Superior temporal gyrus (tissue), 1 donor: ENCODE data around the gene FAM210B.
A peak's percentile ranks its signal among the peaks of the same experiment; 100 is the strongest.
"Not testable (repeated sequence)": the region's sequence is repeated elsewhere in the genome, so short reads cannot be mapped to it uniquely, and the experiment has no call there.

Experiments used
- DNase-seq: peaks from one replicate; pipeline ENCODE4 v3.0.0-alpha.2; 2016; ENCODE audit errors: extremely low spot score

Gene FAM210B

DNA sequence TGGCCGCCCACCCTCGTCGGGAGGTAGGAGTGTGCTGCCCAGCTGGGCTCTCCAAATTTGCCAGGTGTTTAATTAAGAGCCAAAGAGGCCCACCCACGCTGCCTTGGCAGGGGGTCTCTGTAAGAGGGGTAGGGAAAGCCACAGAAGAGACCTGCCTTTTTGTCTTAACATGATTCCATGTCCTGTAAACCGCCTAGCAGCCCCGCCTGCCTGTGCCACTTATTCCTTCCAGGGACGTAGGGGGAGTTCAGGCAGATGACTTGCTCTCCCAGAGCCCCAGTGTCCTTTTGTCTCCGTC, 2.1 kb downstream of the FAM210B start:
- no peak for DNase-seq

DNA sequence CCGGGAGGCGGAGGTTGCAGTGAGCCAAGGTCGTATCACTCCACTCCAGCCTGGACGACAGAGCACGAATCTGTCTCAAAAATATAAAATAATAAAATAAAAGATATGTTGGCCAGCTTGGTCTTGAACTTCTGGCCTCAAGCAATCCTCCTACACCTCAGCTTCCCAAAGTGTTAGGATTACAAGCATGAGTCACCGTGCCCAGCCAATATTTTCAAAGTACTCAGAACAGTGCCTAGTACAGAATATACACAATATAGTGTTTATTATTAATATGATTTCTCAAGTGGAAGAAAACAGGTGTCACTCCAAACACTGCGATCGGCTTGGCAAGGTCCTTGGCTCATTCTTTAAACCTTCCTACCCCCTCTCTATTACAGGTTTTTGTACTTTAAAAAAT, 3.1 kb downstream of the FAM210B start:
- DNase-seq = no peak

GRCh38 chr20:56362833-56363413, 4.1 kb downstream of the FAM210B start:
- DNase-seq = no peak

- no peak for DNase-seq
Measured at GRCh38 chr20:56363491-56363890, 4.7 kb downstream of the FAM210B start.

DNA sequence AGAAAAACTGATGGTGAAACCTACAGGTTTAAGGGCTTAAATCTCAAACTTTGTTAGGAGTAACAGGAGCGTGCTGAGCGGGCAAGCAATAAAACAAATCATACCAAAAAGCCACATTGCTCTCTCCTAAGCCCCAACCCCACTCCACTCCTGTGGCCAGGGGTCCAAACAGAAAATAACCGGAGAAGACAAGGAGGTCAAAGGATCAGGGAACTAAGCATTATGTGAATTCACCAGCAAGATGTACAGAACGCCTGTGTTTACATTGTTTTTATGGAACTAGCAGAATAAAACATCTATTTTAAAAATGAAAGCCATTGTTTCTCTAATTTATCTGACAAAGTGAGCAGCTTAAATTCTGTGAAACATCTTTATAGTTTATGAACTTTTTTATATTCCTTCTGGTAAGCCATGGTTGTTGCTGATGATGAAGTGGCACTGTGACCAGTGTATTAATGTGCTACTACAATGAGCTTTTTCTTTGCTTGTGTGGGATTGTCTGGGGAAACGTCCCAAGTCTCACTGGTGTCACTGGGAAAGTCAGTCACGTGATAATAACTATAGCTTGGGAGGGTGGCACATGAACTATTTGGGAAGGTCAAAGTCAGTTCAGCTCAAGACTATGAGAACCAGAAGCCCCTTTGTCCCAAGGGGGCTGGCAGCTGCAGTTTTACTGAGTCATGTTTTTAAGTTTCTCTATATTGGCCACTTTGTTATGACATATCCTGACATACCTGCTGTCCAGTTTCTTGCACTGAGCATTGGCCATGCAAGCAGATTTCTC, 9.8 kb downstream of the FAM210B start:
- DNase-seq = peak; percentile 80

DNA sequence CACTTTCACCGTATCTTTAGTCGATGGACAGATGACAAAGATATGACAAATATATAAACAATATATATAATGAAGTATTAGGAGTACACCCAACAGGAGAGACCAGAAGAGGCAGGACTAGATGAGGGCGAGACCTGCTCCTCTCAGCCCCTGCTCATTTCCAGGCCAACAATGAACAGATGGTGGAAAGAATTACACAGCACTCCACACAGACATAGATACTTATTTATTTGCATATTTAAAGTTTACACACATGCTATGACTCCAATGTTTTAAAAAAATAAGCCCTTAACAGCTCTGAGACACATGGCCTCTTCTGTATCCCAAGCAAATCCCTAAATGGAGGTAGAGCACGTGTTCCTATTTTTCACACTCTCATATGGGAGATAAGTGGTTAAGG, 10.4 kb downstream of the FAM210B start:
- no peak for DNase-seq

GRCh38 chr20:56371977-56372376, 13.2 kb downstream of the FAM210B start:
- DNase-seq = no peak

DNA sequence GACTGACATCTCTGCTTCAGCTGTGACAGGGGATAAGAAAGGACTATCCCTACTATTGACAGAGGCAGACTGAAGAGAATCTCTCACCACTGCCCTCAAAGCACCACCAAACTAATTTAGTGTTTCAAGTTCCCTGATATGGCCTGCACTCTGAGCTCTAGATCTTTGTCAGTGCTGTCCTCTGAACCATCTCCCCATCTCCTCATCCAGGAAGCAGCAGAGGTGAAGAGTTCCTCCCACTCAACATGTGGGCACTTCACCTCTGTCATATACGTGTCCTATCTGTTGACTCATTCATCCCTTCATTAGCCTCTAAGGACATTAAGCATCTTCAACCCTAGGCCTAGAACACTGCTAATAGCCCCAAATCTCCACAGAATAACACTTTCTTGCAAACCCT, 14.1 kb downstream of the FAM210B start:
- DNase-seq = no peak

DNA sequence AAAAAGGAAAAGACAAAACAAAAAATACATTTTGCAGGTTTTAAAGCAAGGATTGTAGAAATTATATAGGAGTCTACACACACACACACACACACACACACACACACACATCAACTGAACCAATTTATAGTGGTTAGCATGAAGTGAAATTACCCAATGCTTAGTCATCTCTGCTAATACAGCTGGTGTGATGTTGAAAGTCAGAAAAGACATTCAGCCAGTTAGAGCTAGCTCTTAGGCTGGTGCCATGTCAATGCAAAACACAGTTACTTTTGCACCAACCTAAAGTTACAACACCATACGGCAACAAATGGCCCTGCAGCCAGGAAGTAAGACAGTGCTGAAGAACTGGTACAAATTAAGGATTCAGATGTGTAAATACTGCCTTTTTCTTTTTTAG, 15.2 kb downstream of the FAM210B start:
- DNase-seq = no peak

DNA sequence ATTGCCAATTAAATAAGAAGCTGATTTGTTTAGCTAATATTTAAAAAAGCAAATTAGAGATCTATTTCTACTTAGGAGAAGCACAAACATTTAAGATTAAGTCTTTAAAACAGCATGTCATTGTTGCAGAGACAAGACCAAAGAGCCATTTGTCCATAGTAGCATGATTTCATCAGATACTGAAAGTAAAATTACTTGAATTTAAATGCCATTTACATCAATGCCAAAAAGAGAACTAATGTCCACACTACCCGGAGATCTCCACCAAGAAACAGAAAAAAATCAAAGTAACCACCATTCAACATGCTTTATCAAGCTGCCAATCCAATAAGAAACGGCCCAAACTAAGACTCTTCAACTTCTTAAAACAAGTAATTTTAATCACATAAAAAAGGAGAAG, 17.6 kb downstream of the FAM210B start:
- no peak for DNase-seq

DNA sequence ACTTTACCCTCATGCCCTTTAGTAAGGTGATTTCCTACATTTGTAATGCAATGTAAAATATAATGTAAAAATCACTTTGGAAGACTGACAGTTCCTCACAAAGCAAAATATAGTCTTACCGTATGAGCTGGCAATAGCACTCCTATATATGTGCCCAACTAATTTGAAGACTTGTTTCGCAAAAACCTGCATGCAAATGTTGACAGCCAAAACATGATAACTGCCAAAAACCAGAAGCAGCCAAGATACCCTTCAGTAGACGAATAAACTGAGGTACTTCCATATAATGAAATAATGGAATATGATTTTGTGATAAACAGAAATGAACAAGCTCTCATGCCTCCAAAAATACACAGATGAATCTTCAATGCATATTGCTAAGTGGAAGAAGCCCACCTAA, 19.6 kb downstream of the FAM210B start:
- DNase-seq = no peak

GRCh38 chr20:56380375-56380774, 21.6 kb downstream of the FAM210B start:
- DNase-seq = no peak

- no peak for DNase-seq
Measured at GRCh38 chr20:56381501-56381900, 22.7 kb downstream of the FAM210B start.

GRCh38 chr20:56382696-56383095, 23.9 kb downstream of the FAM210B start:
- no peak for DNase-seq

GRCh38 chr20:56383334-56383733, 24.6 kb downstream of the FAM210B start:
- no peak for DNase-seq

DNA sequence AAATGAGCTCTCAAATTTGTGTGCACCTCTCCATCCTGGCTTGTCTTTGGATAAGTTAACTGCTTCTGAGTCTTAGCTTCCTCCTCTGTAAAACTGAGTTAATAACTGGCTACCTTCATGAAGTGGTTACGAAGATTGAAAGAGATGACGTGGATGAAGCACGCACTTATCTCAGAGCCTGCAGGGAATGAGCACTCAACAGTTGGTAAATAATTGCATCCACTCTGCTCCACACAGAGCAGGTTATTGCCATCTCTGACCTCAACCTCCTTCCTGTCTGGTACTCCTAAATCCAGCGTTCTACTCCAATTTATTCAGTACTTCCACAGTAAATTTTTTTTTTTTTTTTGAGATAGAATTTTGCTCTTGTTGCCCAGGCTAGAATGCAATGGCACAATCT, 26.4 kb downstream of the FAM210B start:
- DNase-seq = no peak

- DNase-seq = no peak
Measured at GRCh38 chr20:56386219-56386618, 27.4 kb downstream of the FAM210B start.

DNA sequence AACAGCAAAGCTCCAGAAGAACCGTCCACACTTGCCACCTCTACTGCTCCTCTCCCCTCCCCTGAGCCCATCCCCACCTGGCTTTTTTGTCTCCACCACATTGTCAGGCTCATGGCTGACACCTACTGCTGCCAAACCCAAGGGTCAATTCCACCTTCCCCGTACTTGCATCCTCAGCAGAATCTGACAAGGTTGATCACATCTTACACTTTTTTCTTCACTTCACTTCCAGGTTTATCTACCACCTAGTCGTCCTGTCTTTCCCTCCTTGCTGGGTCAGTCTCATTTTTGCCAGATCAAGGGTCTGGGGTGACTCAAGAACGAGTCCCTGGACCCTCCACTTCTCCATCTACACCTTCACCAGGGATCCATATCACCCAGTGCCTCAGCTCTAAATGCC, 30.1 kb downstream of the FAM210B start:
- DNase-seq = no peak

DNA sequence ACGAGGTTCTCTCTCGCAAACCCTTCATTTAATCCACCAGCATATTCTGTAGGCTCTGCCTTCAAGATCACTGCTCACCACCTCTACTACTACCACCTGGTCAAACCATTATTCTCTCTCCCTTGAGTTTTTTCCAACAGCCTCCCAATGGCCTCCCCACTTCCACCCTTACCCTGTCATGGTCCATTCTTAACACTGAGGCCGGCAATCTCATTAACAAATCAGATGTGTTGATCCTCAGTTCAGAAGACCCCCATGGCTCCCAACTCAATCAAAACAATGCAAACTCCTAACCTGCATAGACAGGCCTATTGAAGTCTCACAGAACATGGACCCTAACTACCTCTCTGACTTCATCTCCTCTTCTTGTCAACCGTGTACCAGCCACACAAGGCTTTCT, 31.0 kb downstream of the FAM210B start:
- no peak for DNase-seq

DNA sequence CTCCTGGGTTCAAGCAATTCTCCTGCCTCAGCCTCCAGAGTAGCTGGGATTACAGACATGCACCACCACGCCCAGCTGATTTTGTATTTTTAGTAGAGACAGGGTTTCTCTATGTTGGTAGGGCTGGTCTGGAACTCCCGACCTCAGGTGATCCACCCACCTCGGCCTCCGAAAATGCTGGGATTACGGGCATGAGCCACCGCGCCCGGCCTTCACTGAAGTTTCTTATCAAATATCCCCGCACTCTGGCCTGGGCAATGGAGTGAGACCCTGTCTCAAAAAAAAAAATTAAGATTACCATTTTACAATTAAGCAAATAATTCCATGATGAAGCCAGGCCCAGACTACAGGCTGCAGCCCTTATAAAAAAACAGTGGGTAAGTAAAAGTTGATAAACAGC, 31.6 kb downstream of the FAM210B start:
- not testable (repeated sequence) for DNase-seq

DNA sequence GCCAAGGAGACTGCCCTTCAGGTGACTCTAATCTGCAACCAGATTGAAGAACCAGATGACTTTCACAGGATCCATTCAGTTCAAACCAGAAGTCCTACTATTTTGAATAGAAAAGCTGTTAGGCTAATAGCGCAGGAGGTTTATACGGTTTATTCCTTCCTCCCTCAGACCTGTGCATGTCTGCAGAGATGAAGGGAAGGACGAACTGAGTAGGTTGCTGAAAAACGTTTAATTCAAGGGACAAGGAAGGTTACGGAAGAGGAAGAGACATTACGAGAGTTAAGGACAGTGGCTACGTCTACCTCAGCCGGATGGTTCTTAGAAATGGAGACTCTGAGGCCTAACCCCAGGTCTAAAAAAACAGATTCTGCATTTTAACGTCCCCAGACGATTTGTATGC, 32.3 kb downstream of the FAM210B start:
- no peak for DNase-seq

DNA sequence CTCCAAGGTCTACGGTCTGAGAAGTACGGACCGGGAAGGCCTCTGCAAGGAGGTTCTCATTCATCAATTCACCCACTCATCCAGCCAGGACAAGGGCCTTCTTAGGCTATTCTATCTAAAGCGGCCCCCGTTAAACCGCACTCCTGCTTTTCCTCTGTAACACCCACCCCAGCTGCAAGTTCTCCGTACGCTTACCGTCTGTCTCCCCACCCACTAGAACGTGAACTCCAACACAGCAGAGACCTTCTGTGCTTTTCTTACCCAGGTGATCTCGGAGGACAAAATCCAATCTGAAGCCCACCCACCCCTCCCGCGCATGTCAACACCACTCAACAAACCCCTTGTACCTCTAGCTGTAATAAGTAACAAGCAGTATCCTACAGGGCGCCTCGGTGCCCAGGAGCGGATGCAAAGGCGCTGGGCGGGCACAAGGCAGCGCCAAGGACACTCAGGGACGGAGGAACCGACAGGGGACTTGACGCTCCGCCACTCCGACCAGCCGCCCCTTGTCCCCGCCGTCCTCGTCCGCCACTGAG, 32.9 kb downstream of the FAM210B start:
- no peak for DNase-seq

DNA sequence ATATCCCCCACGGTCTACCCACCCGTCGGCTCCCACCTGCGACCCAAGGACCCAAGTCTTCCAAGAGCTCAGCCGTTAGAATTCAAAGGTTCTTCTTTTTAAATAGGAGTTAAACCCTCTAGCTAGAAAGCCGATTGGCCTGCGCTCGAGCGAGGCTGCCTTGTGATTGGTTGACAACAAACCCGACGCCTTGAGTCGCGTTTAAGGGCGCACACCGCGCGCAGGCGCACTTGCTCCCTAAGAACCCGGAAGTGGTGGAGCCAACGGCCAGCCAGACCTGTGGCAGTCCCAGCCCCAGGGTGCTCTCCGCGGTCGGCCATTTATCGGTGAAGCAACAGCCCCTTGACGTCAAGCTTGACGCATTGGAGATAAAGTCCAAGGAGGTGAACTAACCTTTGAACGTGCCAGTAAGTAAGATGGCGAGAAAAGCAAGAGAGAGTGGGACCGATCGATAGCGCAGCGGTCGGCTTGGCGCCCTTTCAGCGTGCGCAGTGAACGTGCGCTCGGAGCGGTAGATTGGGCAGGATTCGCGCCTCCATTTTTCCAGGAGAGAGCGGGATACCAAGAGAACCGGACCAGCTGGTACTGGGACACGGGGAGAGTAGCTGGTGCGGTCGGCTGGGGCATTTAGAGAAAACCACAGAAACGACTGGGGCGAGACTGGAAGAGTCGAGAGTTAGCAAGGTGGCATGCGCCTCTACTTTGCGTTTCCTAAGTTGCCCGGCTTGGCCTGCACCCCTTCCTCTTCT, 33.5 kb downstream of the FAM210B start, which contains the start of the genes AURKA and CSTF1:
AURKA (minus strand) TSS at position 84 of the 749 bp plus-strand sequence. CDS start 4,018 bp downstream, outside the sequence.
CSTF1 (plus strand) TSS at position 514 of the 749 bp plus-strand sequence. CDS start 2,908 bp downstream, outside the sequence.
- DNase-seq = peak; percentile 100
